Measurements from ENCODE around the gene IVD. TPM values are rescaled to one million over a fixed set of nuclear protein-coding genes. Genes with fewer than 3 reads are reported as not detected.
A peak's percentile ranks its signal among the peaks of the same experiment; 100 is the strongest.

Gene IVD
- total and polyA plus RNA-seq, 3 donors from 2014 or later = 79.1 to 94.7 (median 88.7) TPM

- no peaks in the 10 kb centered on the region for H3K9me3 ChIP-seq
- H3K27me3 ChIP-seq = no peaks in the 10 kb centered on the region
- no peak overlapping the region for H3K4me3 ChIP-seq
- intact Hi-C loops (cut with DNase I; ENCODE audit: low total_unique reads) = no loop called here
- DNase-seq = no peak
- H3K27ac ChIP-seq = no peak overlapping the region
- no peaks in the 10 kb centered on the region for H3K36me3 ChIP-seq (ENCODE audit: low read depth, missing control alignments)
- no peak for TF ChIP-seq POLR2A (IDR thresholded peaks at IDR 0.05)
- WGBS, 2 donors = 68 to 72% methylated on average over 6 to 7 of the region's 7 CpGs
- peaks cover 10% of the 10 kb centered on the region for H3K4me1 ChIP-seq
These were observed 61.0 kb downstream of the IVD start for GRCh38 chr15:40466426-40467260.

GRCh38 chr15:40467261-40467615 is 61.6 kb downstream of the IVD start:
- intact Hi-C loops (cut with DNase I; ENCODE audit: low total_unique reads) = no loop called here

GRCh38 chr15:40468898-40469331 is 63.3 kb downstream of the IVD start:
- no peaks in the 10 kb centered on the region for H3K27me3 ChIP-seq
- WGBS, 2 donors = 88% methylated on average over 4 of the region's 4 CpGs
- H3K27ac ChIP-seq = no peak overlapping the region
- H3K36me3 ChIP-seq (ENCODE audit: low read depth, missing control alignments) = no peaks in the 10 kb centered on the region
- H3K4me3 ChIP-seq = no peak overlapping the region
- no peaks in the 10 kb centered on the region for H3K9me3 ChIP-seq
- TF ChIP-seq, protein P1, sequence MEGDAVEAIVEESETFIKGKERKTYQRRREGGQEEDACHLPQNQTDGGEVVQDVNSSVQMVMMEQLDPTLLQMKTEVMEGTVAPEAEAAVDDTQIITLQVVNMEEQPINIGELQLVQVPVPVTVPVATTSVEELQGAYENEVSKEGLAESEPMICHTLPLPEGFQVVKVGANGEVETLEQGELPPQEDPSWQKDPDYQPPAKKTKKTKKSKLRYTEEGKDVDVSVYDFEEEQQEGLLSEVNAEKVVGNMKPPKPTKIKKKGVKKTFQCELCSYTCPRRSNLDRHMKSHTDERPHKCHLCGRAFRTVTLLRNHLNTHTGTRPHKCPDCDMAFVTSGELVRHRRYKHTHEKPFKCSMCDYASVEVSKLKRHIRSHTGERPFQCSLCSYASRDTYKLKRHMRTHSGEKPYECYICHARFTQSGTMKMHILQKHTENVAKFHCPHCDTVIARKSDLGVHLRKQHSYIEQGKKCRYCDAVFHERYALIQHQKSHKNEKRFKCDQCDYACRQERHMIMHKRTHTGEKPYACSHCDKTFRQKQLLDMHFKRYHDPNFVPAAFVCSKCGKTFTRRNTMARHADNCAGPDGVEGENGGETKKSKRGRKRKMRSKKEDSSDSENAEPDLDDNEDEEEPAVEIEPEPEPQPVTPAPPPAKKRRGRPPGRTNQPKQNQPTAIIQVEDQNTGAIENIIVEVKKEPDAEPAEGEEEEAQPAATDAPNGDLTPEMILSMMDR (IDR thresholded peaks at IDR 0.05) = no peak
- no peak for TF ChIP-seq POLR2A (IDR thresholded peaks at IDR 0.05)
- intact Hi-C loops (cut with DNase I; ENCODE audit: low total_unique reads) = no loop called here
- peaks cover 18% of the 10 kb centered on the region for H3K4me1 ChIP-seq
- DNase-seq = no peak

More at GRCh38 chr15:40467261-40467615, 61.6 kb downstream of the IVD start:
- H3K9me3 ChIP-seq = no peaks in the 10 kb centered on the region
- no peaks in the 10 kb centered on the region for H3K36me3 ChIP-seq (ENCODE audit: low read depth, missing control alignments)
- DNase-seq = no peak
- H3K27ac ChIP-seq = no peak overlapping the region
- H3K4me3 ChIP-seq = no peak overlapping the region
- H3K4me1 ChIP-seq = peaks cover 16% of the 10 kb centered on the region
- no peaks in the 10 kb centered on the region for H3K27me3 ChIP-seq
- TF ChIP-seq POLR2A (IDR thresholded peaks at IDR 0.05) = no peak
- TF ChIP-seq, protein P1 (IDR thresholded peaks at IDR 0.05) = no peak

DNA sequence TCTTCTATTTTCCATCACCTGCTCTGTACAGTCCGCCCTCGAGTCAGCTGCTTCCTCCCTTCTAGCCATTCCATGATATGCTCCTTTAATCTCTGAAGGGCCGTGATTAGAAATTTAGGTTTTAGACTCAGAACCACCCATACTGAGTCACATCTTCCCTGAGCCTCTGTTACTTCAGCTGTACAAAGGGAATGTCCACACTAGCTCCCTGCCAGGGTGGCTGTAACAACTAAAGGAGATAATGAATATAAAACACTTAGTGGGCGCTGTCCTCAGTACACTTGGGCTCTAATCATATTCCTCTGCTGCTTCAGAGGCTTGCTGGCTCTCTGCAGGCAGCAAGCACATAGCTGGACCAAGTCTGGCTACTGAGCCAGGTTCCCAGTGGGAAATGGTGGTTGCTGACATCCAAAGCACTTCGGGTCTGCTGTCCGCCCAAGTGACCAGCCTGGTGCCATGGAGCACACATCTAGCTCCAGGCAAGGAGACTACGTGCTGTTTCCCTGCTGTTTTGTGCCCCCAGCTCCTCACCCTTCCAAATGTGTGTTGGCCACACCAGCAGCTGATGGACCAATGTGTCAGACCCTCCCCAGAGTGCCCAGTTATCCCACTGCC is 64.3 kb downstream of the IVD start:
- Histone ChIP-seq H3K27me3 (no peaks in the 10 kb centered on the region), H3K9me3 (no peaks in the 10 kb centered on the region), H3K27ac (peak overlapping the region in 1 of 2 donors; percentile 80), H3K36me3 (ENCODE audit: low read depth, missing control alignments) (no peaks in the 10 kb centered on the region), H3K4me1 (peaks cover 18% of the 10 kb centered on the region), H3K4me3 (peak overlapping the region; percentile 85 to 88)
- WGBS, 2 donors = 64 to 74% methylated on average over 6 to 7 of the region's 7 CpGs
- intact Hi-C loops (cut with DNase I; ENCODE audit: low total_unique reads) = no loop called here
- no peak for DNase-seq
- TF ChIP-seq, protein P1 (IDR thresholded peaks at IDR 0.05) = no peak
- no peak for TF ChIP-seq POLR2A (IDR thresholded peaks at IDR 0.05)

GRCh38 chr15:40470423-40471104 is 65.0 kb downstream of the IVD start, which contains the start of gene CHST14:
CHST14 (plus strand) TSS chr15:40470984; CDS start chr15:40471214, 230 bp downstream.
- Histone ChIP-seq H3K27ac (peak within 1 kb of the TSS; percentile 45 to 80), H3K4me3 (peak within 1 kb of the TSS; percentile 85 to 88), H3K36me3 (ENCODE audit: low read depth, missing control alignments) (no peaks in the 10 kb centered on the region), H3K27me3 (no peaks in the 10 kb centered on the region), H3K4me1 (peaks cover 18% of the 10 kb centered on the region), H3K9me3 (no peaks in the 10 kb centered on the region)
- DNase-seq = peak; percentile 43
- no peak for TF ChIP-seq POLR2A (IDR thresholded peaks at IDR 0.05)
- TF ChIP-seq, protein P1 (IDR thresholded peaks at IDR 0.05) = no peak
- intact Hi-C loops (cut with DNase I; ENCODE audit: low total_unique reads) = no loop called here
- 1 to 5% methylated on average over 13 to 31 of the region's 52 CpGs for WGBS, 2 donors
